Gastroesophageal sphincter (tissue), 3 donors: ENCODE data around the gene C11orf71.

Experiments used
- POLR2A ChIP-seq, 2 donors: fragments of 450-650 bp; IDR thresholded peaks; one replicate each; pipeline ENCODE4 v1.6.1; 2017; ENCODE audit warnings: antibody characterized with exemption in 2 of 2, mild to moderate bottlenecking in 2 of 2, moderate library complexity in 1 of 2
- POLR2AphosphoS5 ChIP-seq: sonication (generic); formaldehyde crosslinking; IDR thresholded peaks from one replicate; pipeline ENCODE4 v1.6.1; 2017; ENCODE audit warnings: antibody characterized with exemption
- TF ChIP-seq, protein P1 (sequence below), 4 experiments: fragments of 200-600 bp in 2 of 4; fragments of 450-650 bp in 2 of 4; sonication (generic) in 1 of 4; IDR thresholded peaks; one replicate each; pipeline ENCODE4 v1.5.1; 2017 to 2019; ENCODE audit warnings: antibody characterized with exemption in 4 of 4, mild to moderate bottlenecking in 2 of 4, moderate library complexity in 2 of 4

DNA sequence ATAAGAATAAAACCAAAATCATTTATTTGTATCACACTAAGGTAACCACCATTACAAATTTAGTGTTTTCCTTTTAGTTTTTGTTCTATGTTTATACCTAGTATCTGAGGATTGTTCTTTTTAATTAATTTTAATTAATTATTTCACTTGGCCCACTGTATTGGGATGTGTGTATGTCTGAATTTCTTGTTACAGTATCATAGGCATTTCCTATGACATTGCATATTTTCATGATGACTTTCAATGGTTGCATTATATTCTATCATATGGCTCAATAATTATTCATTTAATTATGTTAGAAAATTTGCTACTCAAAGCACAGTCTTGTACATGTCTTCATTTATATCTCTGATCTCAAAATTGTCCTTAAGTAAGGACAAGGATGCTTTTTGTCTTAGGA is 41.0 kb downstream of the C11orf71 start:
- TF ChIP-seq, protein P1, sequence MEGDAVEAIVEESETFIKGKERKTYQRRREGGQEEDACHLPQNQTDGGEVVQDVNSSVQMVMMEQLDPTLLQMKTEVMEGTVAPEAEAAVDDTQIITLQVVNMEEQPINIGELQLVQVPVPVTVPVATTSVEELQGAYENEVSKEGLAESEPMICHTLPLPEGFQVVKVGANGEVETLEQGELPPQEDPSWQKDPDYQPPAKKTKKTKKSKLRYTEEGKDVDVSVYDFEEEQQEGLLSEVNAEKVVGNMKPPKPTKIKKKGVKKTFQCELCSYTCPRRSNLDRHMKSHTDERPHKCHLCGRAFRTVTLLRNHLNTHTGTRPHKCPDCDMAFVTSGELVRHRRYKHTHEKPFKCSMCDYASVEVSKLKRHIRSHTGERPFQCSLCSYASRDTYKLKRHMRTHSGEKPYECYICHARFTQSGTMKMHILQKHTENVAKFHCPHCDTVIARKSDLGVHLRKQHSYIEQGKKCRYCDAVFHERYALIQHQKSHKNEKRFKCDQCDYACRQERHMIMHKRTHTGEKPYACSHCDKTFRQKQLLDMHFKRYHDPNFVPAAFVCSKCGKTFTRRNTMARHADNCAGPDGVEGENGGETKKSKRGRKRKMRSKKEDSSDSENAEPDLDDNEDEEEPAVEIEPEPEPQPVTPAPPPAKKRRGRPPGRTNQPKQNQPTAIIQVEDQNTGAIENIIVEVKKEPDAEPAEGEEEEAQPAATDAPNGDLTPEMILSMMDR (IDR thresholded peaks at IDR 0.05) = no peak
- TF ChIP-seq POLR2AphosphoS5 = no peak
- TF ChIP-seq POLR2A (IDR thresholded peaks at IDR 0.05) = no peak
